GM12874 (cell line): Measurements from ENCODE around the gene CAMK1.
A peak's percentile ranks its signal among the peaks of the same experiment; 100 is the strongest.

ENCODE experiments used
- CTCF ChIP-seq: IDR thresholded peaks from 2 replicates; pipeline ENCODE4 v1.5.1; 2011; ENCODE audit warnings: low read depth, mild to moderate bottlenecking, control low read depth, low read length, moderate library complexity; ENCODE audit not compliant: insufficient read depth

The CAMK1 gene

GRCh38 chr3:9725775-9726515 lies 43.8 kb downstream of the CAMK1 start:
- no peak for TF ChIP-seq CTCF

GRCh38 chr3:9721700-9722060 lies 48.1 kb downstream of the CAMK1 start:
- no peak for TF ChIP-seq CTCF

- no peak for TF ChIP-seq CTCF
These were observed 48.6 kb downstream of the CAMK1 start for GRCh38 chr3:9721015-9721699.

GRCh38 chr3:9718118-9718517 lies 51.6 kb downstream of the CAMK1 start:
- TF ChIP-seq CTCF = no peak

- TF ChIP-seq CTCF = no peak
These were observed 52.2 kb downstream of the CAMK1 start for GRCh38 chr3:9717563-9717962.

- no peak for TF ChIP-seq CTCF
These were observed 52.8 kb downstream of the CAMK1 start for GRCh38 chr3:9716801-9717555.

- TF ChIP-seq CTCF = 0 out of 2 replicates have a peak, but pooled peaks have one; percentile 26
These were observed 53.8 kb downstream of the CAMK1 start for GRCh38 chr3:9715764-9716437.
